ENCODE results near the gene MOK. TPM values are rescaled to one million over a fixed set of nuclear protein-coding genes. Genes with fewer than 3 reads are reported as not detected.
"Not testable (repeated sequence)": the region's sequence is repeated elsewhere in the genome, so short reads cannot be mapped to it uniquely, and the experiment has no call there.

MOK gene
- total RNA-seq, 4 donors from 2014 or later = 9.6 to 18.3 (median 10.7) TPM

DNA sequence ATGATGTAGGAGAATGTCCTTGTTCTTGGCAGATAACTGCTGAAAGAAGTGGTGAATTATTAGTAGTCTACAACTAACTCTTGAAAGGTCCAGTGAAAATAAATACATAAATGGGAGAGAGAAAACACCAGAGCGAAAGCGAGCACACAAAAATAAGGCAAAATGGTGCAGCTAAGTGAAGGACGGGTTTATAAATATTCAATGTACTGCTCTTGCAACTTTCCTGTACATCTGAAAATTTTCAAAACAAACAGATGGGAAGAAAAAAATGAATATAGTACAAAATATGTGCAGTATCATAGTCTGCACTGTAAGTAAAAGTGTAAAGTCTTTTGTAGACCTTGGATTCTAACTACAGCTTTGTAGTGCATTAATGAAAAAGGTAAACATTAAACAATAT, 1.3 kb downstream of the MOK start:
- H3K4me1 ChIP-seq = peaks cover 11 to 14% (median 12%) of the 10 kb centered on the region in 4 donors
- no peaks in the 10 kb centered on the region for H3K9me3 ChIP-seq
- TF ChIP-seq POLR2AphosphoS5 (IDR thresholded peaks at IDR 0.05) (no peak), EP300 (IDR thresholded peaks at IDR 0.05) (no peak), POLR2A (IDR thresholded peaks at IDR 0.05; ENCODE audit: low read depth) (no peak)
- TF ChIP-seq, protein P1, sequence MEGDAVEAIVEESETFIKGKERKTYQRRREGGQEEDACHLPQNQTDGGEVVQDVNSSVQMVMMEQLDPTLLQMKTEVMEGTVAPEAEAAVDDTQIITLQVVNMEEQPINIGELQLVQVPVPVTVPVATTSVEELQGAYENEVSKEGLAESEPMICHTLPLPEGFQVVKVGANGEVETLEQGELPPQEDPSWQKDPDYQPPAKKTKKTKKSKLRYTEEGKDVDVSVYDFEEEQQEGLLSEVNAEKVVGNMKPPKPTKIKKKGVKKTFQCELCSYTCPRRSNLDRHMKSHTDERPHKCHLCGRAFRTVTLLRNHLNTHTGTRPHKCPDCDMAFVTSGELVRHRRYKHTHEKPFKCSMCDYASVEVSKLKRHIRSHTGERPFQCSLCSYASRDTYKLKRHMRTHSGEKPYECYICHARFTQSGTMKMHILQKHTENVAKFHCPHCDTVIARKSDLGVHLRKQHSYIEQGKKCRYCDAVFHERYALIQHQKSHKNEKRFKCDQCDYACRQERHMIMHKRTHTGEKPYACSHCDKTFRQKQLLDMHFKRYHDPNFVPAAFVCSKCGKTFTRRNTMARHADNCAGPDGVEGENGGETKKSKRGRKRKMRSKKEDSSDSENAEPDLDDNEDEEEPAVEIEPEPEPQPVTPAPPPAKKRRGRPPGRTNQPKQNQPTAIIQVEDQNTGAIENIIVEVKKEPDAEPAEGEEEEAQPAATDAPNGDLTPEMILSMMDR (IDR thresholded peaks at IDR 0.05) = no peak
- intact Hi-C loops (cut with DNase I) = no loop called here
- DNase-seq (ENCODE audit: extremely low spot score) = no peak
- H3K4me3 ChIP-seq = no peak overlapping the region
- WGBS = 88% methylated on average over 3 of the region's 3 CpGs
- H3K27me3 ChIP-seq = no peaks in the 10 kb centered on the region
- no peak overlapping the region for H3K27ac ChIP-seq (replicated peaks in 1 of 4)
- H3K36me3 ChIP-seq = no peaks in the 10 kb centered on the region

DNA sequence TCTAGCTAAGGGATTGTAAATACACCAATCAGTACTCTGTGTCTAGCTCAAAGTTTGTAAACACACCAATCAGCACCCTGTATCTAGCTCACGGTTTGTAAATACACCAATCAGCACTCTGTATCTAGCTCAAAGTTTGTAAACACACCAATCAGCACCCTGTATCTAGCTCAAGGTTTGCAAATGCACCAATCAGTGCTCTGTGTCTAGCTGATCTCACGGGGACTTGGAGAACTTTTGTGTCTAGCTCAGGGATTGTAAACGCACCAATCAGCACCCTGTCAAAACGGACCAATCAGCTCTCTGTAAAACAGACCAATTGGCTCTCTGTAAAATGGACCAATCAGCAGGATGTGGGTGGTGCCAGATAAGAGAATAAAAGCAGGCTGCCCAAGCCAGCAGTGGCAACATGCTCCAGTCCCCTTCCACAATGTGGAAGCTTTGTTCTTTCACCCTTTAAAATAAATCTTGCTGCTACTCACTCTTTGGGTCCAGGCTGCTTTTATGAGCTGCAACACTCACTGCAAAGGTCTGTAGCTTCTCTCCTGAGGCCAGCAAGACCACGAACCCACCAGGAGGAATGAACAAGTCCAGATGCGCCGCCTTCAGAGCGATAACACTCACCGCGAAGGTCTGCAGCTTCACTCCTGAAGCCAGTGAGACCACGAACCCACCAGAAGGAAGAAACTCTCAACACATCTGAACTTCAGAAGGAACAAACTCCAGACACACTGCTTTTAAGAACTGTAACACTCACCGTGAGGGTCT, 6.5 kb downstream of the MOK start:
- peaks cover 12 to 21% (median 18%) of the 10 kb centered on the region in 4 donors for H3K4me1 ChIP-seq
- H3K27ac ChIP-seq (replicated peaks in 1 of 4); intact Hi-C loops (cut with DNase I); H3K27me3 ChIP-seq; DNase-seq (ENCODE audit: extremely low spot score); H3K4me3 ChIP-seq; H3K36me3 ChIP-seq; H3K9me3 ChIP-seq: not testable (repeated sequence)
- 77% methylated on average over 12 of the region's 12 CpGs for WGBS

DNA sequence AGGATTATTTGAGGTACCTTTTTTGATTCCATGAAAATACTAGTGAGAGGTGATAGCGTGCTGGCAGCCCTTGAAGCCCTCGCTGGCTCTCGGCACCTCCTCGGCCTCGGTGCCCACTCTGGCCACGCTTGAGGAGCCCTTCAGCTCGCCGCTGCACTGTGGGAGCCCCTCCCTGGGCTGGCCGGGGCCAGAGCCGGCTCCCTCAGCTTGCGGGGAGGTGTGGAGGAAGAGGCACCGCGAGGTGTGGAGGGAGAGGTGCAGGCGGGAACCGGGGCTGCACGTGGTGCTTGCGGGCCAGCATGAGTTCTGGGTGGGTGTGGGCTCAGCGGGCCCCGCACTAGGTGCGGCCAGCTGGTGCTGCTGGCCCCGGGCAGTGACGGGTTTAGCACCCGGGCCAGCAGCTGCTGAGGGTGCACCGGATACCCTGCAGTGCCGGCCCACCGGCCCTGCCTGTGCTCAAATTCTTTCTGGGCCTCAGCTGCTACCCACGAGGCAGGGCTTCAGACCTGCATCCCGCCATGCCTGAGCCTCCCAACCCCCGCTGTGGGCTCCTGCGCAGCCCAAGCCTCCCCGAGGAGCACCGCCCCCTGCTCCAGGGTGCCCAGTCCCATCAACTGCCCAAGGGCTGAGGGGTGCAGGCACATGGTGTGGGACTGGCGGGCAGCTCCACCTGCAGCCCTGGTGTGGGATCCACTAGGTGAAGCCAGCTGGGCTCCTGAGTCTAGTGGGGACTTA, 7.4 kb downstream of the MOK start:
- Histone ChIP-seq H3K36me3 (no peaks in the 10 kb centered on the region), H3K27me3 (no peaks in the 10 kb centered on the region), H3K27ac (replicated peaks in 1 of 4) (no peak overlapping the region), H3K4me1 (peaks cover 12 to 20% (median 18%) of the 10 kb centered on the region in 4 donors), H3K4me3 (no peak overlapping the region), H3K9me3 (no peaks in the 10 kb centered on the region)
- 98% methylated on average over 21 of the region's 33 CpGs for WGBS
- DNase-seq (ENCODE audit: extremely low spot score) = no peak
- intact Hi-C loops (cut with DNase I) = no loop called here
- no peak for TF ChIP-seq POLR2A (IDR thresholded peaks at IDR 0.05; ENCODE audit: low read depth)
- TF ChIP-seq, protein P1 (IDR thresholded peaks at IDR 0.05) = no peak
- no peak for TF ChIP-seq POLR2AphosphoS5 (IDR thresholded peaks at IDR 0.05)
- TF ChIP-seq EP300 (IDR thresholded peaks at IDR 0.05) = no peak

DNA sequence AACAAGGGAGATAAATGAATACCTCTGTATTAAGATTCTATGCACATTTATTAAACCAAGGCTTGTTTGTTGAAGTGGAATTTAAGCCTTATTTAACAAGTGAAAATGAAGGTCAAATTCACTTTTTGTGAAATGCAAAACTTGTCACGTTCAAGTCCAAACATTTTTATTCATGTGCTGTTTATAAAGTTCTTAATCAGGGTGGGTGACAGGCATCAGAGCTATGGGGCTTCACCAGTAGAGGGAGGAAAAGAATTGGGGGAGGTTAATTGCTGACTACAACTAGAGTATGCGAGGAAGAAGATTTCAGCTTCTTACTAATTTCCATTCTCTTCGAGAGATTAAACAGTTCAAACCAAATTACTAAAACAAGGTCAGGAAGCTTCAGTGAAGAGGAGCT, 9.7 kb downstream of the MOK start:
- no peaks in the 10 kb centered on the region for H3K27me3 ChIP-seq
- H3K9me3 ChIP-seq = no peaks in the 10 kb centered on the region
- H3K4me3 ChIP-seq = no peak overlapping the region
- peaks cover 12 to 25% (median 19%) of the 10 kb centered on the region in 4 donors for H3K4me1 ChIP-seq
- H3K36me3 ChIP-seq = no peaks in the 10 kb centered on the region
- WGBS = 31% methylated on average over 3 of the region's 3 CpGs
- DNase-seq (ENCODE audit: extremely low spot score) = no peak
- H3K27ac ChIP-seq (replicated peaks in 1 of 4) = peak overlapping the region; percentile 58 to 66 (median 62)
- intact Hi-C loops (cut with DNase I) = no loop called here
- TF ChIP-seq POLR2AphosphoS5 (IDR thresholded peaks at IDR 0.05) = no peak
- TF ChIP-seq, protein P1 (IDR thresholded peaks at IDR 0.05) = peak; percentile 26 to 48 (median 38)
- TF ChIP-seq POLR2A (IDR thresholded peaks at IDR 0.05; ENCODE audit: low read depth) = no peak
- TF ChIP-seq EP300 (IDR thresholded peaks at IDR 0.05) = no peak

DNA sequence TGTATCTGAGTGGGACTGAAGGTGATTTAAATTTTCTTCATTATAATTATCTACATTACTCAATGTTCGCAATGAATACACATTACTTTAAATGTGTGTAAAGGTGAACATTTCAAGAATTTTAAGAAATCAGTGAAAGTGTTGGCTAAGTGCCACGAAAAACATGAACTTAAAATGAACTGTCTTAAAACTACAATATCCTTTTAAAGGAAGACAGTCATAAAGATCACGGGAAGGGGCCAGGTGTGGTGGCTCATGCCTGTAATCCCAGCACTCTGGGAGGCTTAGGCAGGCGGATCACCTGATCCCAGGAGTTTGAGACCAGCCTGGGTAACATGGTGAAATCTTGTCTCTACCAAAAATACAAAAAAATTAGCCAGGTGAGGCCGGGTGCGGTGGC, 11.2 kb downstream of the MOK start:
- TF ChIP-seq POLR2AphosphoS5 (IDR thresholded peaks at IDR 0.05) = no peak
- TF ChIP-seq POLR2A (IDR thresholded peaks at IDR 0.05; ENCODE audit: low read depth) = no peak
- TF ChIP-seq, protein P1 (IDR thresholded peaks at IDR 0.05) = no peak
- no peak for TF ChIP-seq EP300 (IDR thresholded peaks at IDR 0.05)
- Histone ChIP-seq H3K27me3 (no peaks in the 10 kb centered on the region), H3K9me3 (no peaks in the 10 kb centered on the region), H3K36me3 (no peaks in the 10 kb centered on the region), H3K27ac (replicated peaks in 1 of 4) (no peak overlapping the region), H3K4me3 (no peak overlapping the region), H3K4me1 (peaks cover 12 to 25% (median 19%) of the 10 kb centered on the region in 4 donors)
- DNase-seq (ENCODE audit: extremely low spot score) = no peak
- 86% methylated on average over 6 of the region's 6 CpGs for WGBS
- intact Hi-C loops (cut with DNase I) = no loop called here
